Measurements from ENCODE around the gene ARAP1.

ARAP1 gene

GRCh38 chr11:72736452-72737069 lies 15.6 kb downstream of the ARAP1 start:
- peaks cover 54% of the 10 kb centered on the region; the same call in 1 of the 2 replicates for H3K79me2 ChIP-seq (ENCODE audit: insufficient read depth, low read length)
- peaks cover 5% of the 10 kb centered on the region for H4K20me1 ChIP-seq (ENCODE audit: insufficient read depth, low read length, poor library complexity, severe bottlenecking)
- peak overlapping the region; percentile 60 for H3K4me2 ChIP-seq (ENCODE audit: low read depth, low read length, poor library complexity, severe bottlenecking)
- H3K9me2 ChIP-seq (replicated peaks; ENCODE audit: low read depth, low read length) = no peaks in the 10 kb centered on the region
- no peaks in the 10 kb centered on the region for H3K27me3 ChIP-seq (ENCODE audit: insufficient read depth, low read length, poor library complexity, severe bottlenecking)
- no peaks in the 10 kb centered on the region for H3K9me3 ChIP-seq (ENCODE audit: insufficient read depth, low read depth, low read length)
- H3K4me1 ChIP-seq (ENCODE audit: insufficient read depth, low read length, poor library complexity, severe bottlenecking) = peaks cover 35% of the 10 kb centered on the region
- 0 out of 2 replicates have a peak, but pooled peaks cover 2% of the 10 kb centered on the region for H3K36me3 ChIP-seq (ENCODE audit: insufficient read depth, low read length)
- no peaks in the 10 kb centered on the region for H3F3A ChIP-seq (ENCODE audit: low read depth)
- H3K9ac ChIP-seq (ENCODE audit: low read depth, low read length, poor library complexity, severe bottlenecking) = peak overlapping the region; percentile 55
- no peak overlapping the region for H2AFZ ChIP-seq (ENCODE audit: low read length)
- TF ChIP-seq CTCF (conservative IDR thresholded peaks at IDR 0.05; ENCODE audit: low read length) (no peak), EZH2phosphoT487 (IDR thresholded peaks at IDR 0.05; ENCODE audit: borderline replicate concordance) (no peak)
- no peak overlapping the region for H3K4me3 ChIP-seq (ENCODE audit: low read length, poor library complexity, severe bottlenecking)

- Histone ChIP-seq H3K79me2 (ENCODE audit: insufficient read depth, low read length) (peaks cover 46% of the 10 kb centered on the region; the same call in 1 of the 2 replicates), H3K4me3 (ENCODE audit: low read length, poor library complexity, severe bottlenecking) (no peak overlapping the region), H3F3A (ENCODE audit: low read depth) (no peaks in the 10 kb centered on the region), H3K4me2 (ENCODE audit: low read depth, low read length, poor library complexity, severe bottlenecking) (no peak overlapping the region), H3K9me3 (ENCODE audit: insufficient read depth, low read depth, low read length) (no peaks in the 10 kb centered on the region), H3K36me3 (ENCODE audit: insufficient read depth, low read length) (peaks cover 11% of the 10 kb centered on the region; the same call in 1 of the 2 replicates), H3K9me2 (replicated peaks; ENCODE audit: low read depth, low read length) (no peaks in the 10 kb centered on the region), H2AFZ (ENCODE audit: low read length) (no peak overlapping the region), H3K4me1 (ENCODE audit: insufficient read depth, low read length, poor library complexity, severe bottlenecking) (peaks cover 25% of the 10 kb centered on the region), H4K20me1 (ENCODE audit: insufficient read depth, low read length, poor library complexity, severe bottlenecking) (peaks cover 5% of the 10 kb centered on the region), H3K9ac (ENCODE audit: low read depth, low read length, poor library complexity, severe bottlenecking) (no peak overlapping the region), H3K27me3 (ENCODE audit: insufficient read depth, low read length, poor library complexity, severe bottlenecking) (no peaks in the 10 kb centered on the region)
- TF ChIP-seq CTCF (conservative IDR thresholded peaks at IDR 0.05; ENCODE audit: low read length) (no peak), EZH2phosphoT487 (IDR thresholded peaks at IDR 0.05; ENCODE audit: borderline replicate concordance) (no peak)
Measured at GRCh38 chr11:72735495-72736027, 16.6 kb downstream of the ARAP1 start.

- H3K27me3 ChIP-seq (ENCODE audit: insufficient read depth, low read length, poor library complexity, severe bottlenecking) = no peaks in the 10 kb centered on the region
- peaks cover 13% of the 10 kb centered on the region for H3K4me1 ChIP-seq (ENCODE audit: insufficient read depth, low read length, poor library complexity, severe bottlenecking)
- H3K9ac ChIP-seq (ENCODE audit: low read depth, low read length, poor library complexity, severe bottlenecking) = no peak overlapping the region
- no peak overlapping the region for H3K4me3 ChIP-seq (ENCODE audit: low read length, poor library complexity, severe bottlenecking)
- no peaks in the 10 kb centered on the region for H3K9me2 ChIP-seq (replicated peaks; ENCODE audit: low read depth, low read length)
- peaks cover 5% of the 10 kb centered on the region for H4K20me1 ChIP-seq (ENCODE audit: insufficient read depth, low read length, poor library complexity, severe bottlenecking)
- no peaks in the 10 kb centered on the region for H3K9me3 ChIP-seq (ENCODE audit: insufficient read depth, low read depth, low read length)
- TF ChIP-seq CTCF (conservative IDR thresholded peaks at IDR 0.05; ENCODE audit: low read length) = no peak
- no peak for TF ChIP-seq EZH2phosphoT487 (IDR thresholded peaks at IDR 0.05; ENCODE audit: borderline replicate concordance)
- H3K79me2 ChIP-seq (ENCODE audit: insufficient read depth, low read length) = peaks cover 24% of the 10 kb centered on the region; the same call in 1 of the 2 replicates
- no peak overlapping the region for H3K4me2 ChIP-seq (ENCODE audit: low read depth, low read length, poor library complexity, severe bottlenecking)
- H2AFZ ChIP-seq (ENCODE audit: low read length) = no peak overlapping the region
- H3K36me3 ChIP-seq (ENCODE audit: insufficient read depth, low read length) = peaks cover 11% of the 10 kb centered on the region; the same call in 1 of the 2 replicates
- no peaks in the 10 kb centered on the region for H3F3A ChIP-seq (ENCODE audit: low read depth)
Measured at GRCh38 chr11:72732329-72732728, 19.9 kb downstream of the ARAP1 start.

All from Loucy (cell line).